Choroid plexus epithelial cell (primary cell): Measurements from ENCODE around the gene ECHDC1.

Source experiments
- DNase-seq: peaks from one replicate; pipeline ENCODE4 v3.0.0-alpha.2; 2010; ENCODE audit warnings: low read depth
- H3K4me3 ChIP-seq: 2 replicates; pipeline ENCODE4 v1.5.1; 2011; ENCODE audit warnings: low read depth, mild to moderate bottlenecking, control low read depth, low read length, moderate library complexity
- CTCF ChIP-seq: conservative IDR thresholded peaks from 2 replicates; pipeline ENCODE4 v1.5.1; 2011; ENCODE audit warnings: low read depth, mild to moderate bottlenecking, control low read depth, inconsistent platforms, low read length, moderate library complexity

The ECHDC1 gene

GRCh38 chr6:127255286-127255685 is 88.1 kb downstream of the ECHDC1 start:
- no peak for TF ChIP-seq CTCF
- DNase-seq = no peak
- no peak overlapping the region for H3K4me3 ChIP-seq

GRCh38 chr6:127249621-127250020 is 93.8 kb downstream of the ECHDC1 start:
- TF ChIP-seq CTCF = no peak
- DNase-seq = no peak
- no peak overlapping the region for H3K4me3 ChIP-seq

GRCh38 chr6:127247114-127248096 is 96.0 kb downstream of the ECHDC1 start:
- no peak for TF ChIP-seq CTCF
- no peak for DNase-seq
- H3K4me3 ChIP-seq = no peak overlapping the region

GRCh38 chr6:127243501-127243900 is 99.9 kb downstream of the ECHDC1 start:
- TF ChIP-seq CTCF = no peak

More at GRCh38 chr6:127243501-127243900, 99.9 kb downstream of the ECHDC1 start:
- no peak overlapping the region for H3K4me3 ChIP-seq
- DNase-seq = peak; percentile 21
